GM06990 (cell line): ENCODE measurements around the gene C12orf60.

Source experiments
- DNase-seq: peaks from one replicate; pipeline ENCODE4 v3.0.0-alpha.2; 2011; ENCODE audit not compliant: insufficient read length; ENCODE audit errors: extremely low read depth
- H3K27me3 ChIP-seq: replicated peaks from 2 replicates; pipeline ENCODE4 v1.6.0; 2011; ENCODE audit warnings: low read length; ENCODE audit not compliant: control insufficient read depth, insufficient read depth
- H3K36me3 ChIP-seq: 2 replicates; pipeline ENCODE4 v1.5.1; 2011; ENCODE audit warnings: low read length; ENCODE audit not compliant: control insufficient read depth, insufficient read depth
- H3K4me3 ChIP-seq: replicated peaks from 2 replicates; pipeline ENCODE4 v1.5.1; 2011; ENCODE audit warnings: low read depth, mild to moderate bottlenecking, control low read depth, low read length
- CTCF ChIP-seq: IDR thresholded peaks from 2 replicates; pipeline ENCODE4 v1.5.1; 2011; ENCODE audit warnings: low read length, control low read depth, mild to moderate bottlenecking, inconsistent platforms; ENCODE audit not compliant: insufficient read depth, poor library complexity, severe bottlenecking

Gene C12orf60

DNA sequence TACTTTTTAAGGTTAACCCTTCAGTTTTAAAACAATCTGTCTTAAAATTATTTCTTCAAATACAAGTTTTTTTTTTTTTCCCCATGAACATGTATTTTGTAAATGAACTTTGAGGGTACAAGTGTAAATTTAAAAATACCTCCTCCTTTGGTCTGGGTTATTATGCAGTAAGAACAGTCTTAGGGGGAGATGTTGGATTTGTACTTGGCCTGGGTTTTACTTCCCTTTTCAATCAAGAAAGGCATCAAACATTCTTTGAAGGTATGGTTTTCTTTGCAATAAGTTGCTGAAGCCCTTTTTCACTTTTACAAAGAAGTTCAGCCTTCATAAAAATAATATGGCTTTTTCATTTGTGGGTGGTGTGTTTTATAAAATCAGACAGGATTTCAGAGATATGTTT lies 20.7 kb upstream of the C12orf60 start:
- Histone ChIP-seq H3K27me3 (no peaks in the 10 kb centered on the region), H3K4me3 (no peak overlapping the region), H3K36me3 (no peaks in the 10 kb centered on the region; the same call in 1 of the 2 replicates)
- DNase-seq, result no peak
- no peak for TF ChIP-seq CTCF

- Histone ChIP-seq H3K4me3 (no peak overlapping the region), H3K36me3 (peaks cover 3% of the 10 kb centered on the region), H3K27me3 (no peaks in the 10 kb centered on the region)
- TF ChIP-seq CTCF, result no peak
- DNase-seq, result no peak
Measured at GRCh38 chr12:14784471-14784870, 19.0 kb upstream of the C12orf60 start.

- Histone ChIP-seq H3K4me3 (no peak overlapping the region), H3K36me3 (peaks cover 6% of the 10 kb centered on the region), H3K27me3 (no peaks in the 10 kb centered on the region)
- no peak for TF ChIP-seq CTCF
- DNase-seq, result no peak
Measured at GRCh38 chr12:14785568-14785967, 17.9 kb upstream of the C12orf60 start.

GRCh38 chr12:14795028-14795448 lies 8.4 kb upstream of the C12orf60 start:
- H3K36me3 ChIP-seq, result peaks cover 9% of the 10 kb centered on the region

DNA sequence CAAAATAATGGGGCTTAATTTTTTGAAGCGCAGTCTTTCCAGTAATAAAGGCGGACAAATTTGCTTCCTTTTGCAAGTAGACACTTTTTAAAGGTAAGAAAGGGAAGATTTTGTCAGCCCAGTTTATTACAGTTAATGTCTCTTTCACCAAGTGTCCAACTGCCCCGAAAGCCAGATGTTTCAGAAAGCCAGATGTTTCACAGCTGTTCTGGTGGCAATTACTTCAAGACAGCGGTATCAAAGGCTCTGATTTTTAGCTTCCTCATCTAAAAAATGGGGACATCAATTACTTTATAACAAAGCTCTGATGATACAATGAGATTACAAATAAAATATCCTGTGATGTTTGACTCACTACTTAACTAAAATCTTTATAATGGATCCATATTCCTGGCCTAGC lies 1.2 kb upstream of the C12orf60 start:
- no peaks in the 10 kb centered on the region for H3K27me3 ChIP-seq
- peaks cover 6% of the 10 kb centered on the region for H3K36me3 ChIP-seq
- DNase-seq, result no peak
- no peak for TF ChIP-seq CTCF
- H3K4me3 ChIP-seq, result peak overlapping the region; percentile 82

More at GRCh38 chr12:14795028-14795448, 8.4 kb upstream of the C12orf60 start:
- TF ChIP-seq CTCF, result no peak
- DNase-seq, result no peak
- Histone ChIP-seq H3K4me3 (no peak overlapping the region), H3K27me3 (no peaks in the 10 kb centered on the region)

- Histone ChIP-seq H3K4me3 (peak overlapping the region; percentile 82), H3K36me3 (peaks cover 3% of the 10 kb centered on the region), H3K27me3 (no peaks in the 10 kb centered on the region)
- TF ChIP-seq CTCF, result no peak
- DNase-seq, result no peak
Measured at GRCh38 chr12:14802721-14803010, 804 bp upstream of the C12orf60 start.
